ENCODE results near the gene ATXN2L. TPM values are rescaled to one million over a fixed set of nuclear protein-coding genes. Genes with fewer than 3 reads are reported as not detected.
"Not testable (repeated sequence)": the region's sequence is repeated elsewhere in the genome, so short reads cannot be mapped to it uniquely, and the experiment has no call there.

ATXN2L gene
- polyA plus RNA-seq, 1 donor from 2014 or later = 35.9 TPM

DNA sequence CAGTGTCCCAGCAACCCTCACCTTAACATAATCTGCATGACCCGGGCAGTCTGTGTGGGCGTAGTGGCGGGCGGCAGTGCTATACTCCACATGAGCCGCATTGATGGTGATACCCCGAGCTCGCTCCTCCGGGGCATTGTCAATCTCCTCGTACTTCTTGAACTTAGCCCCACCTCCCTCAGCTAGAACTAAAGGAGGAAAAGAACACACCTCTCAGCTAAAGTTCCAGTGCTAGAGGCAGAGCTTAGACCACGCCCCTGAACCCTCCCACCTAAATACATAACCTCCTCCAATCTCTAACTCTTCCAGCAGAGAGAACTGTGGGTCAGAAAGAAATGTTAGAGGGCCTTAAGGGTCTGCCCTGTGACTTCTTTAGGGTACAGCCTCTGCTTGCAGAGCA lies 22.5 kb downstream of the ATXN2L start:
- H3K27ac Mint-ChIP-seq = peak overlapping the region; percentile 83 to 97 (median 90)
- H3K4me3 Mint-ChIP-seq = peak overlapping the region; percentile 91 to 98 (median 94)
- H3K36me3 Mint-ChIP-seq = peaks cover 3% of the 10 kb centered on the region
- H3K27me3 Mint-ChIP-seq = no peaks in the 10 kb centered on the region
- peaks cover 15 to 17% (median 16%) of the 10 kb centered on the region in 3 donors for H3K4me1 Mint-ChIP-seq
- no peaks in the 10 kb centered on the region for H3K9me3 Mint-ChIP-seq

GRCh38 chr16:28845761-28846079 lies 22.9 kb downstream of the ATXN2L start:
- Mint-ChIP-seq H3K27ac (peak overlapping the region; percentile 83 to 97 (median 90)), H3K36me3 (peaks cover 3% of the 10 kb centered on the region), H3K27me3 (no peaks in the 10 kb centered on the region), H3K9me3 (no peaks in the 10 kb centered on the region), H3K4me1 (peaks cover 15 to 17% (median 16%) of the 10 kb centered on the region in 3 donors), H3K4me3 (peak overlapping the region; percentile 91 to 98 (median 94))

DNA sequence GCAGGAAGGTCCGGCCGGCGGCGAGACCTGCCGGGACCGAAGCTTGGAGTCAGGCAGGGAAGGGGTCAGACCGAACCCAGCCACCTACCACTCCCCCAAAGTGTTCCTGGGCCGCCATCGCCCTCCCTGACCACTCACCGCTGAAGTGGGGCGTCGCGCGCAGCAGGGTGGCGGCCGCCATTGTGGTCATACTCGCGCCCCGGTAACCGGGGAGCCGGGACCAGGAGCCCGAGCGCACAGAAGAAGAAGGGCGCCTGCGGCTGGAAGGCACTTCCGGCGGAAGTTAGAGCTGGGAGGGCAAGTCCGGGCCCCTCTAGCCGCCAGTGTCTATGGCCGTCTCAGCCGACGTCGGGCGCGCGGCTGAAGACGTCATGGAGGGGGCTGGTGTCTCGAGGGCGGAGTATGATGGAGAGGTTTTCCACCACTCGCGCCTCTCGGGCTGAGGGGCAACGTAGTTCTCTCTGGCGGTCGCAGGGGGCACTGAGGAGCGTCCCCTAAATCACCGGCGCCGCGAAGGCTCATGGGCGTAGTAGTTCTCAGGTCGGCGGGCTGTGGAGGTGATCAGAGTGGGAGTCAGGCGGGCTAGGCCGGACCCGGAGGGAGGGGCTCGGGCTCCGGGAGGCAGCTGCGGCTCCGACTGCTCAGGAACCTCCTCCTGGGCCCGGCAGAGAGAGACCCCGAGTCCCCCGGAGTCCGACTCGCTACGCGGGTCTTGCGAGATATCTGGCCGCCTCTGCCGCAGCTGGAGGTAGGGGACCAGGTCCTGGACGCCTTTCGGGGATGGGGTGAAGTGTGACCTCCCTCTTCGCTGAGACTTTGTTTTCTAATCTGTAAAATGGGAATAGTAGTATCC lies 23.5 kb downstream of the ATXN2L start, which contains the start of gene TUFM:
Gene TUFM (minus strand): TSS at position 269 of the 853 bp plus-strand sequence. CDS start 79 bp downstream, at position 190.
- H3K27ac Mint-ChIP-seq = peak within 1 kb of the TSS; percentile 83 to 97 (median 90)
- H3K4me1 Mint-ChIP-seq = peaks cover 15 to 17% (median 16%) of the 10 kb centered on the region in 3 donors
- H3K27me3 Mint-ChIP-seq = no peaks in the 10 kb centered on the region
- H3K36me3 Mint-ChIP-seq = peaks cover 3% of the 10 kb centered on the region
- no peaks in the 10 kb centered on the region for H3K9me3 Mint-ChIP-seq
- peak within 1 kb of the TSS; percentile 91 to 98 (median 94) for H3K4me3 Mint-ChIP-seq

DNA sequence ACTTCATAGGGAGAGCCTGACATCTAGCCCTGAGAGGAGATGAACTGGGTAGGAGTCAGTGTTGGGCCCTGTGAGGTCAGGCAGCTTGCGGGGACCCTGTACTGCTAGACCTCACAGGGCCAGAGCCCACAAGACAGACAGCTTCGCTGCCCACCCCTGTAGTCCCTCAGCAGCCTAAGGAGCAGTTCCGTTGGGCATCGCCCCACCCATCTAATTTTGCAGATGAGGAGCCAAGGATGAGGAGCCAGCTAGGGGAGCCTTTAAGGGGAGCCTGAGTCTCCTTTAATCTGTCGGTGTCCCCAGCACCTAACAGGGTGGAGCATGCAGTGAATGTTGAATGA lies 24.1 kb downstream of the ATXN2L start:
- H3K36me3 Mint-ChIP-seq = peaks cover 3% of the 10 kb centered on the region
- H3K9me3 Mint-ChIP-seq = no peaks in the 10 kb centered on the region

DNA sequence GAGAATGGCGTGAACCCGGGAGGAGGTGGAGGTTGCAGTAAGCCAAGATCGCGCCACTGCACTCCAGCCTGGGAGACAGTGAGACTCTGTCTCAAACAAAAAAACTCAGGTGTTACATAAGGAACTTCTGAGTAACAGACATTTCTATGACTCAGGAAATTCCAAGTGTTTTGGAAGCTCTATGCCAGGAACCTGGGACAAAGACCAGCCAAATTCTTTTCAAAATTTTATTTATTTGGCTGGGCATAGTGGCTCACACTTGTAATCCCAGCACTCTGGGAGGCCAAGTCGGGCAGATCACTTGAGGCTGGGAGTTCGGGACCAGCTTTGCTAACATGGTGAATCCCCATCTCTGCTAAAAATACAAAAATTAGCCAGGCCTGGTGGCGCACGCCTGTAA lies 35.6 kb downstream of the ATXN2L start:
- H3K27ac Mint-ChIP-seq = no peak overlapping the region
- H3K27me3 Mint-ChIP-seq = no peaks in the 10 kb centered on the region
- peaks cover 0 to 8% (median 0%) of the 10 kb centered on the region in 3 donors for H3K4me1 Mint-ChIP-seq
- H3K36me3 Mint-ChIP-seq = no peaks in the 10 kb centered on the region
- no peak overlapping the region for H3K4me3 Mint-ChIP-seq
- H3K9me3 Mint-ChIP-seq = no peaks in the 10 kb centered on the region

More for the DNA sequence above, 24.1 kb downstream of the ATXN2L start:
- Mint-ChIP-seq H3K27ac (peak overlapping the region; percentile 83 to 97 (median 90)), H3K4me3 (peak overlapping the region; percentile 91 to 98 (median 94)), H3K4me1 (peaks cover 15 to 17% (median 16%) of the 10 kb centered on the region in 3 donors), H3K27me3 (no peaks in the 10 kb centered on the region)

- Mint-ChIP-seq H3K9me3 (no peaks in the 10 kb centered on the region), H3K27ac (no peak overlapping the region), H3K27me3 (no peaks in the 10 kb centered on the region), H3K36me3 (no peaks in the 10 kb centered on the region), H3K4me1 (peaks cover 0 to 11% (median 2%) of the 10 kb centered on the region in 3 donors), H3K4me3 (peak overlapping the region in 1 of 4 donors; percentile 62)
These were observed 36.5 kb downstream of the ATXN2L start for GRCh38 chr16:28859326-28859725.

- H3K4me3 Mint-ChIP-seq = peak overlapping the region; percentile 96 to 100 (median 99)
- H3K9me3 Mint-ChIP-seq = no peaks in the 10 kb centered on the region
- no peaks in the 10 kb centered on the region for H3K27me3 Mint-ChIP-seq
- H3K27ac Mint-ChIP-seq = peak overlapping the region; percentile 87 to 98 (median 97)
- peaks cover 6 to 22% (median 11%) of the 10 kb centered on the region in 3 donors for H3K4me1 Mint-ChIP-seq
- peaks cover 1% of the 10 kb centered on the region for H3K36me3 Mint-ChIP-seq
These were observed 41.4 kb downstream of the ATXN2L start for GRCh38 chr16:28863929-28864793.

DNA sequence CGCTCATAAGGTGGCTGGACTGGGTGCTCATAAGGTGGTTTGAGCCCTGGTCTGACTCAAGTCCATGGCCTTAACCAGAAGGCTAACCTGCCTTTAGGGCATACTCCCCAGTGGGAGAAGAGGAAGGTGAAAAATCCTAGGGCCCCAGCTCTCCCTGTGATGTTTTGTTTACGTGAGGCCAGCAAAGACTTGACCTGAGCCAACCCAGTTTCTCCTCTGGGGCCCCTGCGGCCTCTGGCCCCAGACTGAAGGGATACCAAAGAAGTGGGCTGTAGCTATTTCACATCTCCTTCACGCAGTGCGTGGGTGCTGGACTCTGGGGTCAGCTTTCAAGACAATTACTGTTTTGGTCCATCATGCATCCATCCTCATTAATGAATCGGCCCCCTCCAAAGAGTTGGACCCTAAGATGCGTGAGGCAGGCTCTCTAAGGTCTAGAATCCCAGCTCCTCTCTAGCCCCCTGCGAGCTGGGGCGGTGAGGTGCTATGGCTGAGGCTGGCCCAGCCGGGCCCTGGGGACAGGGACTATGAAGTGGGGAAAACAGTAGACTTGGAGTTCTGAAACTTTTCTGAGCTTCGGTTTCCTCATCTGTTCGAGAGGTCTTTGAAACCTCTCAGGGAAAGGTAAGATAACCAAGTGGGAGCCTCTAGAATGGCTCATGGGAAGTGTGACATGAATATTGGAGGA lies 42.3 kb downstream of the ATXN2L start:
- peak overlapping the region; percentile 37 to 98 (median 82) for H3K4me3 Mint-ChIP-seq

DNA sequence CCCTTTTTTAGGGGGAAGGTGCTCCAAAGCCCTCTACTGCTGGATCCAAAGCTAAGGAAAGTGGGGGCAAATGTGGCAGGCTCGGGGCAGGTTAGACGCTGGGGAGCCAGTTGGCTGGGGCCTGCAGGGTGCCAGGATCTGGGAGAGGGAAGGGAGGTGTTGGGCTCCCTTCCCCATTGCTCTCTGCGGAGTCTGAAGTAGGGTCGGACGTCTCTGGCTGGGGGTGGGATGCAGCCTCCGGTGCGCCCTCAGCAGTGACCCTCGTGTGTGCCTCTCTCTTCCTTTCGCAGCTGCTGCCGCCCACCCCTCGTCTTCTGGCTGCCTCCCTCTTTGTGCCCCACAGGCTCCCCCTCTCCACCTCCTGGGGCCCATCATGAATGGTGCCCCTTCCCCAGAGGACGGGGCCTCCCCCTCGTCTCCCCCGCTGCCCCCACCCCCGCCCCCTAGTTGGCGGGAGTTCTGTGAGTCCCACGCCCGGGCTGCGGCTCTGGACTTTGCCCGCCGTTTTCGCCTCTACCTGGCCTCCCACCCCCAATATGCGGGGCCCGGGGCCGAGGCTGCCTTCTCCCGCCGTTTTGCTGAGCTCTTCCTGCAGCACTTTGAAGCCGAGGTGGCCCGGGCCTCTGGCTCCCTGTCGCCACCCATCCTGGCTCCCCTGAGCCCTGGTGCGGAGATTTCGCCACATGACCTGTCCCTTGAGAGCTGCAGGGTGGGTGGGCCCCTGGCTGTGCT lies 43.1 kb downstream of the ATXN2L start:
- no peaks in the 10 kb centered on the region for H3K9me3 Mint-ChIP-seq
- peak overlapping the region in 1 of 4 donors; percentile 96 for H3K4me3 Mint-ChIP-seq
- H3K27me3 Mint-ChIP-seq = no peaks in the 10 kb centered on the region
- H3K36me3 Mint-ChIP-seq = peaks cover 4% of the 10 kb centered on the region
- H3K4me1 Mint-ChIP-seq = peaks cover 6 to 19% (median 11%) of the 10 kb centered on the region in 3 donors
- H3K27ac Mint-ChIP-seq = no peak overlapping the region

More for the DNA sequence above, 42.3 kb downstream of the ATXN2L start:
- peaks cover 2% of the 10 kb centered on the region for H3K36me3 Mint-ChIP-seq
- H3K4me1 Mint-ChIP-seq = peaks cover 6 to 19% (median 11%) of the 10 kb centered on the region in 3 donors
- H3K27ac Mint-ChIP-seq = peak overlapping the region; percentile 87 to 98 (median 97)
- no peaks in the 10 kb centered on the region for H3K9me3 Mint-ChIP-seq
- H3K27me3 Mint-ChIP-seq = no peaks in the 10 kb centered on the region

DNA sequence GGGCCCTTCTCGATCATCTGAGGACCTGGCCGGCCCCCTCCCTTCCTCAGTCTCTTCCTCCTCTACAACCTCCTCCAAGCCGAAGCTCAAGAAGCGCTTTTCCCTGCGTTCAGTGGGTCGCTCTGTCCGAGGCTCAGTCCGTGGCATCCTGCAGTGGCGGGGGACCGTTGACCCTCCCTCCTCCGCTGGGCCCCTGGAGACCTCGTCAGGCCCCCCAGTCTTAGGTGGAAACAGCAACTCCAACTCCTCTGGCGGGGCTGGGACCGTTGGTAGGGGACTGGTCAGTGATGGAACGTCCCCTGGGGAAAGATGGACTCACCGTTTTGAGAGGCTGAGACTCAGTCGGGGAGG lies 43.6 kb downstream of the ATXN2L start:
- peak overlapping the region in 1 of 3 donors; percentile 39 for H3K27ac Mint-ChIP-seq
- H3K36me3 Mint-ChIP-seq = peaks cover 4% of the 10 kb centered on the region
- peak overlapping the region in 2 of 4 donors; percentile 72 to 83 for H3K4me3 Mint-ChIP-seq

GRCh38 chr16:28867241-28867640 lies 44.4 kb downstream of the ATXN2L start:
- Mint-ChIP-seq H3K4me3 (peak overlapping the region in 1 of 4 donors; percentile 83), H3K27ac (peak overlapping the region in 2 of 3 donors; percentile 39 to 69), H3K9me3 (no peaks in the 10 kb centered on the region), H3K27me3 (no peaks in the 10 kb centered on the region), H3K4me1 (peaks cover 6 to 17% (median 11%) of the 10 kb centered on the region in 3 donors), H3K36me3 (peaks cover 4% of the 10 kb centered on the region)

More for the DNA sequence above, 43.6 kb downstream of the ATXN2L start:
- Mint-ChIP-seq H3K4me1 (peaks cover 6 to 19% (median 11%) of the 10 kb centered on the region in 3 donors), H3K9me3 (no peaks in the 10 kb centered on the region), H3K27me3 (no peaks in the 10 kb centered on the region)

GRCh38 chr16:28867646-28868045 lies 44.8 kb downstream of the ATXN2L start:
- Mint-ChIP-seq H3K4me3 (peak overlapping the region in 1 of 4 donors; percentile 83), H3K4me1 (peaks cover 6 to 17% (median 11%) of the 10 kb centered on the region in 3 donors), H3K27ac (peak overlapping the region in 2 of 3 donors; percentile 39 to 69)
- H3K36me3 Mint-ChIP-seq, H3K9me3 Mint-ChIP-seq, H3K27me3 Mint-ChIP-seq: not testable (repeated sequence)

DNA sequence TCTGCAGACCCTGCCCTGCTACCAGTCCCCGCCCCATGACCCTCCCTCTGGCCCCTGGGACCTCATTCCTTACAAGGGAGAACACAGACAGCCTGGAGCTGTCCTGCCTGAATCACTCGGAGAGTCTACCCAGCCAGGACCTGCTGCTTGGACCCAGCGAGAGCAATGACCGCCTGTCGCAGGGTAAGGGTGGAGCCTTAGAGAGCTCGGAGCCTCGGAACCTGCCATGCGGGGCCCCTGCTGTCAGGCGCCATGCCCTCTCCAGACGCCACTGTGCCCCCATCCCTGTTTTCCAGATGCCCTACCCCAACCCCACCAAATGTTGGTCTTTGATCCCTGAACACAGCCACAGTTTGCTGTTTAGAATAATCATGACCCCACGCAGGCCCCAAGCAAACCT lies 46.4 kb downstream of the ATXN2L start:
- Mint-ChIP-seq H3K36me3 (peaks cover 4% of the 10 kb centered on the region), H3K4me1 (peaks cover 6 to 17% (median 11%) of the 10 kb centered on the region in 3 donors), H3K4me3 (peak overlapping the region in 1 of 4 donors; percentile 8), H3K27ac (peak overlapping the region in 1 of 3 donors; percentile 35), H3K9me3 (no peaks in the 10 kb centered on the region), H3K27me3 (no peaks in the 10 kb centered on the region)

- H3K27ac Mint-ChIP-seq = peak overlapping the region in 1 of 3 donors; percentile 59
- H3K4me1 Mint-ChIP-seq = peaks cover 0 to 5% (median 0%) of the 10 kb centered on the region in 3 donors
- no peak overlapping the region for H3K4me3 Mint-ChIP-seq
- H3K27me3 Mint-ChIP-seq = no peaks in the 10 kb centered on the region
- no peaks in the 10 kb centered on the region for H3K9me3 Mint-ChIP-seq
- peaks cover 2% of the 10 kb centered on the region for H3K36me3 Mint-ChIP-seq
These were observed 50.2 kb downstream of the ATXN2L start for GRCh38 chr16:28872952-28873351.

All from IgD-negative memory B cell (primary cell).